GM23338 (cell line): ENCODE data around the gene SEPTIN8.

Experiments
- CREB1 ChIP-seq: fragments of 250-450 bp; sonication (Bioruptor Pico); IDR thresholded peaks from 2 replicates; pipeline ENCODE4 v1.5.0; 2020; ENCODE audit warnings: low read depth, mild to moderate bottlenecking, moderate library complexity
- EZH2 ChIP-seq: fragments of 200-600 bp; sonication (generic); IDR thresholded peaks from one replicate; pipeline ENCODE4 v1.8.0; 2017; ENCODE audit warnings: antibody characterized with exemption, mild to moderate bottlenecking, low read depth; ENCODE audit not compliant: unreplicated experiment
- POLR2AphosphoS5 ChIP-seq: IDR thresholded peaks from 2 replicates; pipeline ENCODE4 v1.6.1; 2016; ENCODE audit warnings: antibody characterized with exemption, low read depth
- TF ChIP-seq, protein P1 (sequence below), 2 experiments: fragments of 200-600 bp in 1 of 2; sonication (generic) in 1 of 2; conservative IDR thresholded peaks; 2 replicates each; pipeline versions ENCODE4 v1.5.1 to v1.6.1; 2016 to 2017; ENCODE audit warnings: antibody characterized with exemption in 2 of 2, low read depth in 2 of 2, mild to moderate bottlenecking in 2 of 2, moderate library complexity in 1 of 2

DNA sequence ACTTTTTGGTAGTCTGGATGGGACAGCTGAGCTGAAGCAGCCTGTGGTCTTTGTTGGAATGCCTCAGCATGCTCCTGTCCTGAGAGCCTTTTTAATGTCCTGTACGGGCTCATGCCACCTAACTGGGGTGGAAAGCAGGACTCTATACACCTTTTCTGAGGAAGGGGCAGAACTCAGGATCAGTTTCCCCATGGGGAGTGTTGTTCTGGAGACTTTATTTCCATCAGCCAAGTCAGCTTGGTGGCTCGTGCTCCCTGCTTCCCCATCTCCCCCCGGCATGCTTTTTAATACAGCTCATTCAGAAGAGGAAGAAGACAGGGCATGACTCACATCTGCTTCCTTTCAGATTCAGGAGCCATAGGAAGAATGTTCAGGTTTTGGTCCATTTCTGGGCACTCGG lies 5.1 kb upstream of the SEPTIN8 start:
- TF ChIP-seq CREB1 (CRISPR knock-in tag) (no peak), POLR2AphosphoS5 (no peak), EZH2 (no peak)
- TF ChIP-seq, protein P1, sequence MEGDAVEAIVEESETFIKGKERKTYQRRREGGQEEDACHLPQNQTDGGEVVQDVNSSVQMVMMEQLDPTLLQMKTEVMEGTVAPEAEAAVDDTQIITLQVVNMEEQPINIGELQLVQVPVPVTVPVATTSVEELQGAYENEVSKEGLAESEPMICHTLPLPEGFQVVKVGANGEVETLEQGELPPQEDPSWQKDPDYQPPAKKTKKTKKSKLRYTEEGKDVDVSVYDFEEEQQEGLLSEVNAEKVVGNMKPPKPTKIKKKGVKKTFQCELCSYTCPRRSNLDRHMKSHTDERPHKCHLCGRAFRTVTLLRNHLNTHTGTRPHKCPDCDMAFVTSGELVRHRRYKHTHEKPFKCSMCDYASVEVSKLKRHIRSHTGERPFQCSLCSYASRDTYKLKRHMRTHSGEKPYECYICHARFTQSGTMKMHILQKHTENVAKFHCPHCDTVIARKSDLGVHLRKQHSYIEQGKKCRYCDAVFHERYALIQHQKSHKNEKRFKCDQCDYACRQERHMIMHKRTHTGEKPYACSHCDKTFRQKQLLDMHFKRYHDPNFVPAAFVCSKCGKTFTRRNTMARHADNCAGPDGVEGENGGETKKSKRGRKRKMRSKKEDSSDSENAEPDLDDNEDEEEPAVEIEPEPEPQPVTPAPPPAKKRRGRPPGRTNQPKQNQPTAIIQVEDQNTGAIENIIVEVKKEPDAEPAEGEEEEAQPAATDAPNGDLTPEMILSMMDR (conservative IDR thresholded peaks at IDR 0.05; ENCODE audit: low read depth in 2 of 2): no peak
